Fibroblast of skin of right quadriceps (primary cell): Measurements from ENCODE around the gene RAET1G.
"Not testable (repeated sequence)": the region's sequence is repeated elsewhere in the genome, so short reads cannot be mapped to it uniquely, and the experiment has no call there.

Source experiments
- DNase-seq: peaks from one replicate; pipeline ENCODE4 v3.0.0-alpha.2; 2013

RAET1G gene

DNA sequence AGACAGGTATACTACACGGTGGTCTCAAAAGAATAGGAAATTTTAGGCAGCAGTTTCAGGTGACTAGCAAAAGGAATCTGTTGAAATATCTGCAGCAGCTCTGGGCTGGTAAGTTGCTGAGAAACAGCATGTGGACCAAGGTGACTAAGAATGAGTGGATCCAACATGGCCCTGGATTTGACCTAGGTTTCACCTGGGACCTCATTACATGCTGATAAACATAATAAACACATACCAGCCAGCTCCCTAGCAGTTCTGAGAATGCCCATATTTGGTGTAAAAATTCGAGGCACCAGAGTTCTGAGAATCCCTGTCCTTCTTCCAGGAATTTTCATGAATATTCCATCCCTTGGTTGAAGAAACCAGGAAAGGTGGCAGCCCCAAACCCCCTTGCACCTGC lies 30.5 kb upstream of the RAET1G start:
- not testable (repeated sequence) for DNase-seq

DNA sequence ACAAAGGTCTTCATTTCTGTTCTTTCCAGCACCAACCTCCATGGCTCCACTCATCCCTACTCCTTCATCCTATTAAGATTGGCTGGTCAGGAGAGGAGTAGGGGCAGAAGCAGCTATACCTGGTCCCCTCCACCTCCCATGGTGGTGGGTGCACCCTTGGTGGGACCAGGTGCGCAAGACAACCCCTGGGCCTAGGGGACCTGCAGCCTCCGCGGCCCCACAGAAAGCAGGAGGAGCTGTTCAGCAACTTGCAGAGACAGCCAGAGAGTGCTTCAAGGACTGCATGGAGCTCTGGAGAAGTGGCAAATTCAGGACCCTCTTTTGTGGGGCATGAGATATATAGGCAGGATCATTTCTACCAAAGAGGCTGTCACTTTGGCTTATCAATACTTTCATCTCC lies 28.7 kb upstream of the RAET1G start:
- DNase-seq: no peak

DNA sequence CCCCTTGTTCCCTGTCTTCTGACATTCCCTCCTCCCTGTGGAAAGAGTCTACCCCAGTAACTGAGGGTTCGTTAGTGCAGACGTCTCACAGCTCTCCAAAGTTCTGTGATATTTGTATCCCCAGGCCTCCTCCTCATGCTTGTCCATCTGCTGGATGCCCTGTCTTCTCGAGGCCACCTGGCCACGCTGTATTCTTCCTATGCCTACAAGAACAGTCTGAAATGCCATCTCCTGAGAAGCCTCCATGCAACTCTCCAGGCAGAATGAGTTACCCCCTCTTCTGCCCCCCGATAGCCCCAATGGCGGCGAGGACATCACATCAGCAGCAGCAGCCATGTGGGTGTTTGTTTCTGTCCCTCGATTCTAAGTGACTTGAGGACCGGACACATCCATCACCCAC lies 28.2 kb upstream of the RAET1G start:
- no peak for DNase-seq

DNA sequence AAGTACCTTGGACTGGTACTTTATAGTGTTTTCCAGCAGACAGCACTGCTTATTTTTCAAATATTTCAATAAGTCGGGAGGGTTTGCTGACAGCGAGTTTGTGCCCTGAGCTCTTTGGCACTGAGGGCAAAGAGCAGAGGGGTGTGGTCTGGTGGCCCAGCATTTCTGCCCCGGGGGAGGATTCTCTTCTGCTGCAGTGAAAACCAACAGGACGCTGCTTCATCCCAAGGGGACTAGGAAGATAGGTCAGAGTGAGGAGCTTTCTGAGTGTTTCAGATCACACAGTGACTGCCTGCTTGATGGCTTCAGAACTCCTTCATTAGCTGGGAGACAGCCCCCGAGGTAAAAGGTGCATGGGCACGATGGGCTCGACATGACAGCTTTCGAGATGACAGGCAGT lies 27.5 kb upstream of the RAET1G start:
- DNase-seq: no peak

DNA sequence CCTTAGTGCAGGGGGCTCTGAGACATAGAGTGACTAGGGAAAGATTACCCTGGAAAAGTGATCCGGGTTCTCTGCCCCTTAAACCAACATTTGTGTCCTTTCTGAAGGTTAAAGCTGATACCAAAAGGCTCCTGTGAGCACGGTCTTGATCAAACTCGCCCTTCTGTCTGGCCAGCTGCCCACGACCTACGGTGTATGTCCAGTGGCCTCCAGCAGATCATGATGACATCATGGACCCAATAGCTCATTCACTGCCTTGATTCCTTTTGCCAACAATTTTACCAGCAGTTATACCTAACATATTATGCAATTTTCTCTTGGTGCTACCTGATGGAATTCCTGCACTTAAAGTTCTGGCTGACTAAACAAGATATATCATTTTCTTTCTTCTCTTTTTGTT lies 25.7 kb upstream of the RAET1G start:
- DNase-seq: no peak

DNA sequence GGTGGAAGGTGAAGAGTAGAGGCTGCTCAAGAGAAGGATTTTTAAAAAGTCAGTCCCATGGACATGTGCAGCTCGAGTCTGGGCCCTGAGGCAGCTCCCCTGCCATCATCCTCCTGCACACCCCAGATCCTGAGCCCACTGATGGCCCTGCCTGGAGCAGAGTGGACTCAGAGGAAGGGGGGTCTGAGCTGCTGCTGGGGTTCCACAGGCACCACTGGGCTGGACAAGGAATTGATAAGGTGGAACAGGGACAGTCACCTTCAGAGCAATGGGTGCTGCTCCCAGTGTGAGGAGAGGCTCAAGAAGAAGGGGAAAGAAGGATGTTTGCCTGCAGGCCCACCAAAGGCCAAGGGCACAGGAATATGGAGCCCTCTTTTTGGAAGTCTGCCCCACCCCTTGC lies 25.1 kb upstream of the RAET1G start:
- no peak for DNase-seq

DNA sequence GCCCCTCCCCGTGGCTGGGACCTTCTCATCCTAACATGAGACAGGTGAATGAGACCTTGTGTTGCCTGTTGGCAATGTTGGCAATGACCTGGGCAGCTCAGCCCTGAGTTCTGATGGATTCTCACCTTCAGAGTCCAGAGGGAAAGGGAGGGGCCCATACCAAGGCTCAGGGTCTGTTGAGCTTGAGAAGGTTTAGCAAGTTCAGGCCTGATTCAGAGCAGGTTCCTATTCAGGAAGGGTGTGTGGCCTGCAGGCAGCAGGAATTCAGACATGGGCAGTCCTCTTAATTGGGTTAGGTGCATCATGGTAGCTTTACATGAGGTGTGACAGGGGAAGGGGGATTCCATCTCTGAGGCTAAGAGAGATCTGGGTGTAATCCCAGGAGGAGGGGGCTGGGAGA lies 24.6 kb upstream of the RAET1G start:
- DNase-seq: not testable (repeated sequence)

DNA sequence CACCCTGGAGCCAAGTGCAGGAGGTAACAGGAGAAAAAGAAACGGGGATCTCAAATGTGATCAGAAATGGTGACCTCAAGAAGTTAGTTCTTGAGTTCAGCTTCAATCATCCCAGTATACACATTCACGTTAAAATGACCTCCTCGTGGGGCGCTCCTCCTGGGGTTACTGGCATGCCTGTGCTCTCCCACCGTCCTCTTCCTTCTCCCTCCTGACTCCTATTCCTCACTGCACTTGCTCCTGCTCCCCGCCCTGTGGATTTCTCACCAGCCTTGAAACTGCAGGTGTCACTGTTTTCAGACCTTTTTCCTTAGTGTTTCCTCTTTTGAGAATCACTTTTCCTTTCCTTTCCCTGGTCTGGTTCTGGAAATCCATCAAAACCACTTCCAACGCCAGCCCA lies 23.7 kb upstream of the RAET1G start:
- DNase-seq: not testable (repeated sequence)

DNA sequence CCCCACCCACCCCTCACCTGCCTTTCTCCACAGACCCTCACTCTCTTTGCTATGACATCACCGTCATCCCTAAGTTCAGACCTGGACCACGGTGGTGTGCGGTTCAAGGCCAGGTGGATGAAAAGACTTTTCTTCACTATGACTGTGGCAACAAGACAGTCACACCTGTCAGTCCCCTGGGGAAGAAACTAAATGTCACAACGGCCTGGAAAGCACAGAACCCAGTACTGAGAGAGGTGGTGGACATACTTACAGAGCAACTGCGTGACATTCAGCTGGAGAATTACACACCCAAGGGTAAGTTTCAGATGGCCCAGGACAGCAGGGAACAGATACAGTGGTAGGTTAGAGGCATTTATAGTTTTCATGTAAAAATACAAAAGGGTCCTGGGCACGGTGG lies 22.4 kb upstream of the RAET1G start:
- DNase-seq: not testable (repeated sequence)

DNA sequence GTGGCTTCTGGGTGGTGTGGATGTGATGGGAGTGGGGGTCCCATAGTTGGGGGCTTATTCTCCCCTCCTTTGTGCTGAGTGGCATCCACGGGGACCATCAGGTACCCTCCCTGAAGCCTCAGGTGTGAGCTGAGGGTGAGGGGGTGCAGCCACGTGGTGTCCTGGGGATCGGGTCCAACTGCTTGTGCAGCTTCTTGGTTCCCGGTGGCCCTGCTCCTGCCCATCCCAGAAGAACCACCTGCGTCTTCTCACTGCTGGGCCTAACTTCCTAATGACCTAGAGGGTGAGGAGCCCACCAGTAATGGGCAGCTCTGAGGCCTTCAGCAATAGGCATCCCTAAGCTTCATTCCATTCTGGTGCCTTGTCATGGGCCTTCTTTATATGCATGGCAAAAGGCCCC lies 20.4 kb upstream of the RAET1G start:
- DNase-seq: not testable (repeated sequence)

DNA sequence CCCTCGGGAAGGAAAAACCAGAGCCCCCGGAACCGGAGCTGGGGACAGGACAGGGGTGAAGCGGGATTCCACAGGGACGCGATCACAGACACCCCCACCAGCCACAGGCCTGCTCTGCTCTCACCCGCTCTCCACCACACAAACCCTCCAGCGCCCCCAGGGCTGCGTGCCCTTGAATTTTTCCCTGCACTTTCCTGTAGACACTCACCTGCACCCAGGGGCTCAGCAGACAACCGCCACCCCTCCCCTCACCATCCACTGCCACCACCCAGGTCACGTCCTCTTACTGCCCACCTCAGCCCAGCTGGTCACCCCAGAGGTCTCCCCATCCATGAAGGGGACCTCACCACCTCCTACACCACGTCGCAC lies 19.5 kb upstream of the RAET1G start:
- no peak for DNase-seq

DNA sequence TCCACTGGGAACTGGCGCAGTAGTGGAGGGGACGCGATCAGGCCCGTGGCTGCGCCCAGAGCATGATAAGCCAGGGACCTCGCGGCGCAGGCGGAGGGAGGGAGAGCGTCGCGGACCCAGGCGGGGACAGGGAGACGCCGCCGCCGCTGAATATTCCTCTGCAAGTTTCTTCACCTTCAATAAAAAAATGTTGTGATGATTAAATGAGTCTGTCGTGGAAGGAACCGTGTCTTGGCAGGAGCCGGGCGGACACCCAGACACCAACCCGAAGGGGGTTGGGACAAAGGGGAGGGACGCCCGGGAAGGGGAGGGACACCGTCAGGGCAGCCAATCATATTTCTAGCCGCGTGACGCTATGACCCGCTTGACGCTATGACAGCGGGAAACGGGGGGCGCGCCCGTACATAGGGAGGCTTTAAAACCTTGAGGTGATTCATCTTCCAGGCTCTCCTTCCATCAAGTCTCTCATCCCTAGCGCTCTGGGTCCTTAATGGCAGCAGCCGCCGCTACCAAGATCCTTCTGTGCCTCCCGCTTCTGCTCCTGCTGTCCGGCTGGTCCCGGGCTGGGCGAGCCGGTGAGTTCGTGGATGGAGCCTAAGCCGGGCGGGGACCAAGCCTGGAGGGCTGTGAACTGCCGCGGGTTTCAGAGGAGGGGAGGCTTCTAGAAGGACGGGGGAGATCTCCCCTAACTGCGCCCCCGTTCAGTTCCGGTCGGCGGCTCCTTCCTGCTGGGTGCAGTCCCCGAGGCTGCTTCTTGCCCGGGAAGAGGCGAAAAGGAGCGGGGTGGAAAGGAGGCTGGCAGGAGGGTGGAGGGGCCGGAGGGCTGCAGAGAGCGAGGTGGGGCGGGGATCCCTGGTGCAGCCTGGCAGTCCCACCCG lies 18.9 kb upstream of the RAET1G start, which contains the start of gene ULBP2:
ULBP2 (plus strand) TSS at position 432 of the 878 bp plus-strand sequence; CDS start at position 491, 59 bp downstream.
- peak; percentile 97 for DNase-seq

DNA sequence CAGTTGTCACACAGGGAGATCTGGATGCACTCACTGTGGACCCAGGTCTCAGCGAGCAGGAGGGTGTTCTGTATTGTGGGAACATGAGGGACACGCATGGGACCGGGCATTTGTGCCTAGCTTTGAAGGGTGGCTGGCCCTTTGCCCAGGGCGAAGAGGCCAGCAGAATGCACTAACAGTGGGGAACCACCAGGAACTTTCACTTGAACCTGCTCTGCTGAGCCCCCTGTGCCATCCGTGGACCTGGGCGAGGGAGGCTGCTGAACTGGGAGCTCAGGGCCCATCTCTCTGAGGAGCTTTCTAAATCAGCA lies 17.7 kb upstream of the RAET1G start:
- no peak for DNase-seq

DNA sequence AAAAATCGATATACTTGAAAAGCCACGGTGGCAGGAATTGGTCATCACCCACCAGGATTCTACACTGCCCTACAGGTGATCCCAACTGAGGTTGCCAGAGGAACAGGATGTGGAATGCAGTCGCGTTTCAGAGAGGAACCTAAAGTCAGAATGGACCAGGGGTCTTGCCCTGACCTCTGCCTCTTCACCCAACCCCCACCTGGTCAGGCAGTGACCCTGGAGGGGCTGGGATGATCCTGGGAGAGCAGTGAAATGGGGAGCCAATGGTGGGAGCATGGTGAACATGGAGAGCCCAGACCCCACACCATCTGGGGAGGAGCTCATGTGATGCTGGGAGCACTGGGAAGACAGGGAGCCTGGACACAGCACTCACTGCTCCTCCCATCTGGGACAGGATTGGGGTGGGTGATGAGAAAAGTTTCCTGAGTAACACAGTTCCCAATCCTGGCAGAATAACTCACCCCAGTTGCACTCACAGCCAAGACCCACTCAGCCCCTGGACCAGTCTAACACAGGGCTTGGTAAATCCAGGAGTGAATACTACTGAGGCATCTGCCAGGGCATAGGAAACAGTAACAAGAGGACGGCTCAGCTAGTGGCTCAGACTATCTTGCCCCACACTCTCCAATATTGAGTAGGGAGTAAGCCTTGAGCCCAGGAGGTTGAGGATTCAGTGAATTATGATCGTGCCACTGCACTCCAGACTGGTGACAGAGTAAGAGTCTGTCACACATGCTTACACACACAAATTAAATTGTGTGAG lies 17.2 kb upstream of the RAET1G start:
- DNase-seq: no peak

DNA sequence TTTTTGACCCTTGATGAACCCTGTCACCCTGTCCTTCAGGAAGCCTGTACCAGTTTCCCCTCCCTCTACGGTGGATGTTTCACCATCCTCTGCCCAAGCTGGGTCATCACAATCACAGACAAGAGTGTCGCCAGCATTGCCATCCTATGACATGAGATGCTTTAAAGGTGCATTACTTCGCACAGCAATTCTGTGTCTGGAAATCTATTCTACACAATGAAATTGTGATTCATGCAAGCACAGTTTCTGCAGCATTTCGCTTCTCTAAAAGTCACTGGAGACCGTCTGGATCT lies 16.4 kb upstream of the RAET1G start:
- DNase-seq: no peak

DNA sequence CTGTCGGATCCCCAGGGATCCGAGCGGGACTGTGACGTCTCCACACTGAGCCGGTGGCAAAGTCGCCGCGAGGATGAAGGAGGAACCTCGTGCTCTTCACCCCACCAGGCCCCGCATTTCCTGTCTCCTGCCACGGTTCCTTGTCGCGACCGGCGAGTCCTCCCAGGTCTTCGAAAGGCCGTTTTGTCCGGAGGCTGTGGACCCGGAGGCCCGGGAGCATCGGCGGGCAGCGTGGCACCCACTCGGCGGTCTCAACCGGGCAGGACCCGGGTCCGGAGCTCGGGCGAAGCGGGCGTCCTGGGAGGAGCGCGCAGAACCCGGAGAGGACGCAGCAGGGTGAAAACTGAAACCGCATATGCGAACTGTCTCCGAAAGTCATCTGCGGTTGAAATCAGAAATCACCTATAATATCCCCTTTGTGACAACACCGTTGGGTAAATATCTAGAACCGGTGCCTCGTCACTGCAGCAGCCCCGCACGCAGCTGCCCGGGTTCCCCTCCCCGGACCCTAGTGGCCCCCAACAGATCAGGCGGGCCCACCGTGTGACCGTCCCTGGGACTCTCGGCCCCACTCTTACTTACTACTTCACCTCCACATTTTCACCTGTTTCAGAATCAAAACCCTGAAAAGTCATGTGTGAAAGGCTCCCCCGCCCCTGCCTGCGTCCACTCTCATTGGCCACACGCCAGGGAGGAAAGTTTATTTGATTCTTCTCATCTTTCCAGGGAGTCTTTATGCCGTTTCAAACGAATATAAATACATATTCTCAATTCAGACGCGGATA lies 15.8 kb upstream of the RAET1G start:
- no peak for DNase-seq

DNA sequence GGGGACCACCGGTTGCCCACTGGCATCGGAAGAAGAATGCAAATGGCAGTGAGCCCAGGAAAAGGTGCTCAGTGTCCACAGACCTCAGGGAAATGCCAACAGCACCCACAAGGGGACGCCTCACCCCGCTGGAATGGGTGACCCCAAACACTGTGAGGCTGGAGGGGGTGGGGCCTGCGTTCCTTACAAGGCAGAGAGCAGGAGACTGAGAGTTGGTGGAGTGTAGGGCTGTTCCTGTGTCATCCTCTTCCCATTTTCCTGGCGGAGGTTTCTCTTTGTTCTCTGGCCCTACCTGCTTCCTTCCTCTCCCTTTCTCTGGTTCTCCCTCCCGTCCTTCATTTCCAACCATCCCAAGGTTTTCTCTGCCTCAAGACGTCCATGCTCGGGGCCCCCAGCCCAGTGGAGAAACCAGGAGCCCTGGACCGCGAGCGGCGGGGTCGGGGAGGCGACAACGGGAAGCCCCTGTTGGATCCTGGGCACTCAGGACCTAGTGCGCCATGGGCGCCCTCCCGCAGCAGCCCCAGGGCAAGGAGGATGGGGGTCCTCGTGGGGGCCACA lies 15.2 kb upstream of the RAET1G start:
- DNase-seq: not testable (repeated sequence)

DNA sequence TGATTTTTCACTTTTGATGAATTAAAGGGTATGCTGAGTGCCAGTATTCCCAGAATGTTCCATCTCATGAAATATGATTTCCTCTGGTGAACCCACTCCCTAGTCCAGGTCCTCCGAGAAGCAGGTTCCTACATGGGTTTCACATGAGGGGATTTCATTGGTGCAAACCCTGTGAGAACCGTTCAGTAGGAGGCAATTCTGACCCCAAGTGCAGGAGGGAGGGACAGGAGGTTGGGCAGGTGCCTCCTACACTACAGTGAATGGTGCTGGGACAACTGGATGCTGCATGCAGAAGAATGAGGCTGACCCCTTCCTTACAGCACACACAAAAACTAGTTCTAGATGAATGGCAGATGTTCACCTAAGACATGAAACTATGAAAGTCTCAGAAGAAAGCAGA lies 13.8 kb upstream of the RAET1G start:
- no peak for DNase-seq

DNA sequence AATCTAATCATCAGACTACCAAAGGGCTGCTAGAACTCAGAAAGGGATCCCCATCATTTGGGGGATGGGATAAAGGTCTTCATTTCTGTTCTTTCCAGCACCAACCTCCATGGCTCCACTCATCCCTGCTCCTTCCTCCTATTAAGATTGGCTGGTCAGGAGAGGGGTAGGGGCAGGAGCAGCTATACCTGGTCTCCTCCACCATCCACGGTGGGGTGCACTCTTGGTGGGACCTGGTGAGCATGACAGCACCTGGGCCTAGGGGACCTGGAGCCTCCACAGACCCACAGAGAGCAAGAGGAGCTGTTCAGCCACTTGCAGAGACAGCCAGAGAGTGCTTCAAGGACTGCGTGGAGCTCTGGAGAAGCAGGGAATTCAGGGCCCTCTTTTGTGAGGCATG lies 12.7 kb upstream of the RAET1G start:
- no peak for DNase-seq

DNA sequence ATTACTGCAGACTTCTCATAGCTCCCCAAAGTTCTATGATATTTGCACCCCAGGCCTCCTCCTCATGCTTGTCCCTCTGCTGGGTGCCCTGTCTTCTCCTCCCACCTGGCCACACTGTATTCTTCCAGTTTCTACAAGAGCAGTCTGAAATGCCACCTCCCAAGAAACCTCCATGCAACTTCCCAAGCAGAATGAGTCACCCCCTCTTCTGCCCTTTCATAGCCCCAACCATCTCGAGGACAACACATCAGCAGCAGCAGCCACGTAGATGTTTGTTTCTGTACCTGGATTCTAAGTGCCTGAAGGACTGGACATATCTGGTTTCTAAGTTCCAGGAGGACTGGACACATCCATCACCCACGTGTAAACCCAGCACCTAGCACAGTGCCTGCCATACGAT lies 12.3 kb upstream of the RAET1G start:
- no peak for DNase-seq

DNA sequence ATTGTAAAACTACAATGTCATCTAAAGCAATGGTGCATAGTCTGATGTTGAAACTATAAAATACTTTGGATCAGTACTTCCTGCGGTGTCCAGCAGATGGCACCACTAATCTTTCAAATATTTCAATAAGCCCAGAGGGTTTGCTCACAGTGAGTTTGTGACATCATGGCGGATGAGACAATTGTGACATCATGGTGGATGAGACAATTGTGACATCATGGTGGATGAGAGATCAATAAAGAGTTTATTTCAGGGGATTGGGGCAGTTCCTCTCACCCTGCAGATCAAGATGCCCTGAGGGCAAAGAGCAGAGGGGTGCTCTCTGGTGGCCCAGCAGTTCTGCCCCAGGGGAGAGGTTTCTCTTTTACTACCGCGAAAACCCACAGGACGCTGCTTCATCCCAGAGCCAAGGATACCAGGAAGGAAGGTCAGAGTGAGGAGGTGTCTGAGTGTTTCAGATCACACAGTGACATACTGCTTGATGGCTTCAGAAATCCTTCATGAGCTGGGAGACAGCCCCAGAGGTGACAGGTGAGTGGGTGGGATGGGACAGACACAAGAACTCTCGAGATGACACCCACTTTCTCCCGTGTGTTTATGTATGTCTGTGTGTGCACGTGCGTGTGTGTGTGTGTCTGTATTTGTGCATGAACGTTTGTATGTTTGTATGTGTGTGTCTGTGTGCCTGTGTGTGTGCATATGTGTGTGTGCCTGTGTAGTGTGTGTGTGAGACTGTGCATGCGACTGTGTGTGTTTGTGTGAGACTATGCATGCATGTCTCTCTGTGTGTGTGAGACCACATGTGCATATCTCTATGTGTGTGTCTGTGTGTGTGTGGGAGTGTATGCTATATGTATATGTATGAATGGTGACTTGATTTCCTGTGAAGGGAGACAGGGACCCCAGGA lies 11.6 kb upstream of the RAET1G start:
- peak; percentile 73 for DNase-seq

DNA sequence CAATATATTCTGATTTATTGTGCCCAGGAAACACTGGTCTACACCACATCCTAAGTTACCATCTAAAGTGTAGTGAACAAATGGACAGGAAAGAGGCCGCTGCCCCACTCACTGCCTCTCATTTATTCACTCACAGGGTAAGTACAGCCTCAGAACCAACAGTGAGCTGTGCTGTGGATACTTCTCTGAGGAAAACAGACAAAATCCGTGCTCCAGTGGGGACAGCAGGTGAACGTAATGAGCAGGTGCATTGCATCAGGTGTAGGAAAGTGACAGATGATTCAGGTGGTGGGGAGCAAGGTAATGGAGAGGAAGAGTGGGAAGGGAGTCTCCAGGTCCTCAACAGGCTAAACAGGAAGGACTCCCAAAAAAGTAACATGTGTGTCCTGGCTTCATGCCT lies 10.5 kb upstream of the RAET1G start:
- DNase-seq: no peak
